Adipocyte (in vitro differentiated cells): Measurements from ENCODE around the gene CATSPERZ.

Source experiments
- DNase-seq: peaks from one replicate; pipeline ENCODE4 v3.0.0-alpha.2; 2015; ENCODE audit warnings: low read depth
- H3K27me3 ChIP-seq: replicated peaks from 2 replicates; pipeline ENCODE4 v1.7.0; 2013; ENCODE audit warnings: mild to moderate bottlenecking, low read length, moderate library complexity; ENCODE audit not compliant: control insufficient read depth, insufficient read depth
- H3K36me3 ChIP-seq: 2 replicates; pipeline ENCODE4 v1.7.0; 2013; ENCODE audit warnings: low read length, mild to moderate bottlenecking, moderate library complexity; ENCODE audit not compliant: control insufficient read depth, insufficient read depth, severe bottlenecking
- H3K4me1 ChIP-seq: 2 replicates; pipeline ENCODE4 v1.7.0; 2013; ENCODE audit warnings: mild to moderate bottlenecking, low read length, moderate library complexity; ENCODE audit not compliant: control insufficient read depth, insufficient read depth
- H3K4me3 ChIP-seq: 2 replicates; pipeline ENCODE4 v1.7.0; 2013; ENCODE audit warnings: mild to moderate bottlenecking, low read length, moderate library complexity
- H3K9ac ChIP-seq: 2 replicates; pipeline ENCODE4 v1.7.0; 2013; ENCODE audit warnings: mild to moderate bottlenecking, low read length, moderate library complexity
- H3K9me3 ChIP-seq: 2 replicates; pipeline ENCODE4 v1.7.0; 2013; ENCODE audit warnings: mild to moderate bottlenecking, low read length, moderate library complexity; ENCODE audit not compliant: control insufficient read depth

Gene CATSPERZ

GRCh38 chr11:64266339-64266738, 33.8 kb upstream of the CATSPERZ start:
- Histone ChIP-seq H3K27me3 (no peaks in the 10 kb centered on the region), H3K9ac (no peak overlapping the region), H3K9me3 (no peaks in the 10 kb centered on the region), H3K36me3 (peaks cover 42% of the 10 kb centered on the region), H3K4me1 (peaks cover 21% of the 10 kb centered on the region), H3K4me3 (no peak overlapping the region)
- no peak for DNase-seq

GRCh38 chr11:64267207-64267945, 32.8 kb upstream of the CATSPERZ start:
- DNase-seq = no peak
- H3K9ac ChIP-seq = peak overlapping the region; percentile 99
- H3K9me3 ChIP-seq = no peaks in the 10 kb centered on the region
- H3K36me3 ChIP-seq = peaks cover 32% of the 10 kb centered on the region
- peaks cover 29% of the 10 kb centered on the region for H3K4me1 ChIP-seq
- no peaks in the 10 kb centered on the region for H3K27me3 ChIP-seq
- no peak overlapping the region for H3K4me3 ChIP-seq

- Histone ChIP-seq H3K36me3 (peaks cover 23% of the 10 kb centered on the region), H3K9ac (peak overlapping the region; percentile 99), H3K27me3 (no peaks in the 10 kb centered on the region), H3K9me3 (no peaks in the 10 kb centered on the region), H3K4me1 (peaks cover 31% of the 10 kb centered on the region), H3K4me3 (peak overlapping the region; percentile 89)
- DNase-seq = peak; percentile 39
These were observed 31.9 kb upstream of the CATSPERZ start for GRCh38 chr11:64268025-64268892.

- Histone ChIP-seq H3K4me3 (peak overlapping the region; percentile 89), H3K4me1 (peaks cover 31% of the 10 kb centered on the region), H3K9ac (peak overlapping the region; percentile 99), H3K36me3 (peaks cover 16% of the 10 kb centered on the region), H3K9me3 (no peaks in the 10 kb centered on the region), H3K27me3 (no peaks in the 10 kb centered on the region)
- DNase-seq = peak; percentile 73
These were observed 31.1 kb upstream of the CATSPERZ start for GRCh38 chr11:64268893-64269539.

GRCh38 chr11:64269540-64270220, 30.5 kb upstream of the CATSPERZ start:
- H3K27me3 ChIP-seq = no peaks in the 10 kb centered on the region
- no peaks in the 10 kb centered on the region for H3K9me3 ChIP-seq
- H3K9ac ChIP-seq = peak overlapping the region; percentile 99
- H3K36me3 ChIP-seq = peaks cover 15% of the 10 kb centered on the region
- H3K4me1 ChIP-seq = peaks cover 31% of the 10 kb centered on the region
- peak; percentile 100 for DNase-seq
- H3K4me3 ChIP-seq = peak overlapping the region; percentile 97

GRCh38 chr11:64275031-64275800, 24.9 kb upstream of the CATSPERZ start:
- H3K4me1 ChIP-seq = peaks cover 10% of the 10 kb centered on the region
- no peak overlapping the region for H3K9ac ChIP-seq
- no peaks in the 10 kb centered on the region for H3K27me3 ChIP-seq
- H3K36me3 ChIP-seq = peaks cover 18% of the 10 kb centered on the region
- no peak for DNase-seq
- no peaks in the 10 kb centered on the region for H3K9me3 ChIP-seq
- no peak overlapping the region for H3K4me3 ChIP-seq

GRCh38 chr11:64275841-64276240, 24.3 kb upstream of the CATSPERZ start:
- DNase-seq = no peak
- Histone ChIP-seq H3K27me3 (no peaks in the 10 kb centered on the region), H3K36me3 (peaks cover 18% of the 10 kb centered on the region), H3K9me3 (no peaks in the 10 kb centered on the region), H3K9ac (no peak overlapping the region), H3K4me3 (no peak overlapping the region), H3K4me1 (peaks cover 10% of the 10 kb centered on the region)

GRCh38 chr11:64276653-64277431, 23.3 kb upstream of the CATSPERZ start:
- Histone ChIP-seq H3K27me3 (no peaks in the 10 kb centered on the region), H3K9ac (no peak overlapping the region), H3K9me3 (no peaks in the 10 kb centered on the region), H3K4me1 (peaks cover 7% of the 10 kb centered on the region), H3K36me3 (peaks cover 18% of the 10 kb centered on the region), H3K4me3 (no peak overlapping the region)
- no peak for DNase-seq

GRCh38 chr11:64278576-64279190, 21.5 kb upstream of the CATSPERZ start:
- DNase-seq = no peak
- Histone ChIP-seq H3K27me3 (no peaks in the 10 kb centered on the region), H3K36me3 (peaks cover 22% of the 10 kb centered on the region), H3K4me1 (peaks cover 1% of the 10 kb centered on the region), H3K9ac (no peak overlapping the region), H3K9me3 (no peaks in the 10 kb centered on the region), H3K4me3 (no peak overlapping the region)
